ENCODE results near the gene PACSIN3.

PACSIN3 gene

DNA sequence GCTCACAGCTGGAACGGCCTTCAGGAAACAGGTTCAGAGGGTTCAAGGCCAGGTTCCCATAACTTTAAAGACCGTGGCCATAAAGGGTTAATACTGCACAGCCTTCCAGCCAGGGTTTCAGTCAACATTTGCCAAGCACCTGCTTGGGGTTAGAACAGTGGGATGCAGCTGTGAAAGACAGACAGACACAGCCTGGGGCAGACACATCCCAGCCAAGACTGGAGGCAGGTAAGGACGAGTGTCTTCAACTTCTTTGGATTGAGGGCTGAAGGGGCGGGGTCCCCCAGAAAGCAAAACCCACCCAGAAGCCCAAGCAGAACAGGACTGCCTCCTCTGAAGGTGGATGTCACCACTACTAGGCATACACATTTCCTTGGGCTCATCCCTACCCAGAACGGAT, 23.8 kb downstream of the PACSIN3 start:
- Histone ChIP-seq H3K4me1 (ENCODE audit: insufficient read depth, low read length) (no peaks in the 10 kb centered on the region), H2AFZ (ENCODE audit: low read depth, low read length) (no peak overlapping the region), H3K4me2 (ENCODE audit: insufficient read depth, low read length) (no peak overlapping the region), H4K20me1 (ENCODE audit: insufficient read depth, low read length) (peaks cover 31% of the 10 kb centered on the region), H3K27ac (ENCODE audit: low read length) (no peak overlapping the region), H3K36me3 (ENCODE audit: insufficient read depth, low read length) (peaks cover 81% of the 10 kb centered on the region), H3K9me3 (ENCODE audit: insufficient read depth, low read length, severe bottlenecking) (no peaks in the 10 kb centered on the region), H3K4me3 (ENCODE audit: low read depth in 1 of 2, low read length in 2 of 2) (no peak overlapping the region), H3K79me2 (ENCODE audit: insufficient read depth, low read length) (no peaks in the 10 kb centered on the region; the same call in 1 of the 2 replicates), H3K9ac (ENCODE audit: low read depth, low read length) (no peak overlapping the region), H3K27me3 (ENCODE audit: insufficient read depth, low read length, poor library complexity) (no peaks in the 10 kb centered on the region)
- TF ChIP-seq EZH2 (IDR thresholded peaks at IDR 0.05; ENCODE audit: borderline replicate concordance, low read depth, low read length, severe bottlenecking), result no peak
- TF ChIP-seq, protein P1, sequence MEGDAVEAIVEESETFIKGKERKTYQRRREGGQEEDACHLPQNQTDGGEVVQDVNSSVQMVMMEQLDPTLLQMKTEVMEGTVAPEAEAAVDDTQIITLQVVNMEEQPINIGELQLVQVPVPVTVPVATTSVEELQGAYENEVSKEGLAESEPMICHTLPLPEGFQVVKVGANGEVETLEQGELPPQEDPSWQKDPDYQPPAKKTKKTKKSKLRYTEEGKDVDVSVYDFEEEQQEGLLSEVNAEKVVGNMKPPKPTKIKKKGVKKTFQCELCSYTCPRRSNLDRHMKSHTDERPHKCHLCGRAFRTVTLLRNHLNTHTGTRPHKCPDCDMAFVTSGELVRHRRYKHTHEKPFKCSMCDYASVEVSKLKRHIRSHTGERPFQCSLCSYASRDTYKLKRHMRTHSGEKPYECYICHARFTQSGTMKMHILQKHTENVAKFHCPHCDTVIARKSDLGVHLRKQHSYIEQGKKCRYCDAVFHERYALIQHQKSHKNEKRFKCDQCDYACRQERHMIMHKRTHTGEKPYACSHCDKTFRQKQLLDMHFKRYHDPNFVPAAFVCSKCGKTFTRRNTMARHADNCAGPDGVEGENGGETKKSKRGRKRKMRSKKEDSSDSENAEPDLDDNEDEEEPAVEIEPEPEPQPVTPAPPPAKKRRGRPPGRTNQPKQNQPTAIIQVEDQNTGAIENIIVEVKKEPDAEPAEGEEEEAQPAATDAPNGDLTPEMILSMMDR (IDR thresholded peaks at IDR 0.05; ENCODE audit: borderline replicate concordance, extremely low read depth, low read length, poor library complexity, severe bottlenecking), result no peak
- ATAC-seq (ENCODE audit: insufficient read depth, low read depth), result no peak
- DNase-seq, result no peak

DNA sequence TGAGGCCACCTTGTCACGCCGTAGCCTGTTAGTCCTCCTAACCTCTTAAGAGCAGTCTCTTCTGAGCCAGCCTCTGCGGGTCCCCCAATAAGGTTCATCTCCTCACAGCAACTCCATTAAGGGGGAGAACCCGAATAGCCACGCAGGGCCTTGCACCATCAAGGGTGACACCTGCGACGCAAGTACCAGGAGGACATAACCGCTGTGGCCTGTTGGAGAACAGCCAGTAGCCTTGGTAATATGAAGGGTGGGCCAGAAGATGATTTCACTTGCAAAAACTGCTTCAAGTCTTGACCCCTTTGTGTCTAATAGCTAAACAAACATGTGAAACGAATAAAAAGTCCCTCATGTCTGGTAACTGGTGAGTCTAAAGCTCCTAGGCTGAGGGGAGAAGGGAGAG, 24.3 kb downstream of the PACSIN3 start:
- no peak overlapping the region for H3K4me3 ChIP-seq (ENCODE audit: low read depth in 1 of 2, low read length in 2 of 2)
- H3K27me3 ChIP-seq (ENCODE audit: insufficient read depth, low read length, poor library complexity), result no peaks in the 10 kb centered on the region
- ATAC-seq (ENCODE audit: insufficient read depth, low read depth), result peak; percentile 8; the same call in 1 of the 3 replicates
- no peaks in the 10 kb centered on the region; the same call in 1 of the 2 replicates for H3K79me2 ChIP-seq (ENCODE audit: insufficient read depth, low read length)
- H3K36me3 ChIP-seq (ENCODE audit: insufficient read depth, low read length), result peaks cover 81% of the 10 kb centered on the region
- H3K4me2 ChIP-seq (ENCODE audit: insufficient read depth, low read length), result no peak overlapping the region
- H3K9ac ChIP-seq (ENCODE audit: low read depth, low read length), result no peak overlapping the region
- peaks cover 28% of the 10 kb centered on the region for H4K20me1 ChIP-seq (ENCODE audit: insufficient read depth, low read length)
- TF ChIP-seq EZH2 (IDR thresholded peaks at IDR 0.05; ENCODE audit: borderline replicate concordance, low read depth, low read length, severe bottlenecking), result no peak
- TF ChIP-seq, protein P1 (IDR thresholded peaks at IDR 0.05; ENCODE audit: borderline replicate concordance, extremely low read depth, low read length, poor library complexity, severe bottlenecking), result no peak
- H3K27ac ChIP-seq (ENCODE audit: low read length), result no peak overlapping the region
- H3K9me3 ChIP-seq (ENCODE audit: insufficient read depth, low read length, severe bottlenecking), result no peaks in the 10 kb centered on the region
- DNase-seq, result no peak
- no peak overlapping the region for H2AFZ ChIP-seq (ENCODE audit: low read depth, low read length)
- no peaks in the 10 kb centered on the region for H3K4me1 ChIP-seq (ENCODE audit: insufficient read depth, low read length)

DNA sequence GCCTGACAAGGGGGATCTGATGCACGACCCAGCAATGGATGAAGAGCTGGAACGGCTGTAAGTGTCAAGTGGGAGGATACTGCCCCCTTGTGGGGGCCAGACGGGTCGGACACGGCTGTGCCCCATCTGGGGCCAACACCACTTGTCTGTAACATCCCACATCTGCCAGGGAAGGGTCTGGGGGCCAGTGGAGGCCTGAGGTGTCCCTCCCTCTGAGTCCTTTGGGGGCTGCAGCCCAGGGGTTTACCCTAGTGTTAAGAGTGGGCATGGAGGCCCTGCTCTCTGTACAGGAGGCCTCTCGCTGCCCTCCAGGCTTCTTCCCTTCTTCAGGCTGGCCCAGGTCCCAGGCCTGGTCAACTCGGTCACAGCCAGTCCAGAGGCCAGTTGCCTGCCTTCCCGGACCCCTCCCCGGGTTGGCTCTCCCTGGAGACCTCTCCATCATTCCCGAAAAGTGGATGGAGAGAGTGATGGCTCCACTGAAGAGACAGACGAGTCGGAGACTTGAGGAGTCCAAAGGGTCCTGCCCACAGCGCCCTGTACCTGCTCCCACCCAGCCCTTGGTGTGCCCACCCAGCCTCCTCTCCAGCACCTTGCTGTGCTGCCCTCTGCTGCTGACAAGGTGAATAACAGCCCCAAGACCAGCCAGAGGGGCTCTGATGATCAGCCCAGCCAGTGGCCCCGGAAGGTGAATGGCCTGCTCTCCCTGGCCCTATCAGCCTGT, 24.9 kb downstream of the PACSIN3 start:
- no peak for TF ChIP-seq EZH2 (IDR thresholded peaks at IDR 0.05; ENCODE audit: borderline replicate concordance, low read depth, low read length, severe bottlenecking)
- TF ChIP-seq, protein P1 (IDR thresholded peaks at IDR 0.05; ENCODE audit: borderline replicate concordance, extremely low read depth, low read length, poor library complexity, severe bottlenecking), result peak; percentile 80
- peak; percentile 78 for ATAC-seq (ENCODE audit: insufficient read depth, low read depth)
- Histone ChIP-seq H3K9ac (ENCODE audit: low read depth, low read length) (no peak overlapping the region), H3K27ac (ENCODE audit: low read length) (no peak overlapping the region), H3K4me1 (ENCODE audit: insufficient read depth, low read length) (peaks cover 5% of the 10 kb centered on the region), H4K20me1 (ENCODE audit: insufficient read depth, low read length) (peaks cover 22% of the 10 kb centered on the region), H3K9me3 (ENCODE audit: insufficient read depth, low read length, severe bottlenecking) (no peaks in the 10 kb centered on the region), H3K79me2 (ENCODE audit: insufficient read depth, low read length) (no peaks in the 10 kb centered on the region), H3K27me3 (ENCODE audit: insufficient read depth, low read length, poor library complexity) (no peaks in the 10 kb centered on the region), H3K4me2 (ENCODE audit: insufficient read depth, low read length) (no peak overlapping the region), H2AFZ (ENCODE audit: low read depth, low read length) (no peak overlapping the region), H3K4me3 (ENCODE audit: low read depth in 1 of 2, low read length in 2 of 2) (no peak overlapping the region), H3K36me3 (ENCODE audit: insufficient read depth, low read length) (peaks cover 81% of the 10 kb centered on the region)
- peak; percentile 66 for DNase-seq

Measured in DND-41 (cell line).